Ishikawa (cell line): ENCODE measurements around the gene MLLT10.

Source experiments
- CEBPB ChIP-seq: IDR thresholded peaks from 2 replicates; pipeline ENCODE4 v1.6.1; 2012
- CREB1 ChIP-seq: IDR thresholded peaks from 2 replicates; pipeline ENCODE4 v1.6.1; 2012; ENCODE audit warnings: low read depth
- EGR1 ChIP-seq: IDR thresholded peaks from 2 replicates; pipeline ENCODE4 v1.6.1; 2012
- EP300 ChIP-seq: IDR thresholded peaks from 2 replicates; pipeline ENCODE4 v1.6.1; 2012; ENCODE audit warnings: borderline replicate concordance
- FOXM1 ChIP-seq: IDR thresholded peaks from 2 replicates; pipeline ENCODE4 v1.6.1; 2012; ENCODE audit warnings: low read depth, borderline replicate concordance
- MAX ChIP-seq: IDR thresholded peaks from 2 replicates; pipeline ENCODE4 v1.6.1; 2012
- NFIC ChIP-seq: IDR thresholded peaks from 2 replicates; pipeline ENCODE4 v1.6.1; 2012
- RAD21 ChIP-seq: IDR thresholded peaks from 2 replicates; pipeline ENCODE4 v1.6.1; 2012; ENCODE audit warnings: low read depth
- REST ChIP-seq: IDR thresholded peaks from 2 replicates; pipeline ENCODE4 v1.6.1; 2012; ENCODE audit warnings: low read depth, mild to moderate bottlenecking
- TAF1 ChIP-seq: IDR thresholded peaks from 2 replicates; pipeline ENCODE4 v1.6.1; 2012; ENCODE audit warnings: low read depth, mild to moderate bottlenecking
- TCF12 ChIP-seq: IDR thresholded peaks from 2 replicates; pipeline ENCODE4 v1.6.1; 2012; ENCODE audit warnings: low read depth
- TEAD4 ChIP-seq: IDR thresholded peaks from 2 replicates; pipeline ENCODE4 v1.6.1; 2012
- USF1 ChIP-seq: IDR thresholded peaks from 2 replicates; pipeline ENCODE4 v1.6.1; 2012
- YY1 ChIP-seq: IDR thresholded peaks from 2 replicates; pipeline ENCODE4 v1.6.1; 2012; ENCODE audit warnings: low read depth
- ZBTB7A ChIP-seq: IDR thresholded peaks from 2 replicates; pipeline ENCODE4 v1.6.1; 2012; ENCODE audit warnings: low read depth

The MLLT10 gene

GRCh38 chr10:21503542-21503941 lies 30.5 kb upstream of the MLLT10 start:
- TF ChIP-seq CEBPB, result no peak
- TF ChIP-seq EGR1, result no peak
- TF ChIP-seq NFIC, result no peak
- no peak for TF ChIP-seq TEAD4
- no peak for TF ChIP-seq ZBTB7A
- TF ChIP-seq REST, result no peak
- TF ChIP-seq MAX, result no peak

GRCh38 chr10:21505711-21506278 lies 28.2 kb upstream of the MLLT10 start:
- TF ChIP-seq MAX (no peak), ZBTB7A (no peak), YY1 (no peak)

- no peak for TF ChIP-seq TCF12
- no peak for TF ChIP-seq YY1
Measured at GRCh38 chr10:21506351-21506750, 27.7 kb upstream of the MLLT10 start.

- TF ChIP-seq USF1 (no peak), YY1 (no peak), REST (no peak), EGR1 (no peak), FOXM1 (no peak), CEBPB (no peak), EP300 (no peak), NFIC (no peak), MAX (no peak), CREB1 (no peak), ZBTB7A (no peak), TEAD4 (no peak), TAF1 (no peak)
Measured at GRCh38 chr10:21507150-21507549, 26.9 kb upstream of the MLLT10 start.

- TF ChIP-seq USF1 (no peak), MAX (no peak), RAD21 (no peak), FOXM1 (no peak), TAF1 (no peak)
Measured at GRCh38 chr10:21508706-21509331, 25.2 kb upstream of the MLLT10 start.

GRCh38 chr10:21509341-21510240 lies 24.4 kb upstream of the MLLT10 start:
- TF ChIP-seq ZBTB7A (no peak), CEBPB (no peak), MAX (no peak), USF1 (no peak), TEAD4 (no peak), REST (no peak), TAF1 (no peak), NFIC (no peak), CREB1 (no peak), EGR1 (no peak), TCF12 (no peak), YY1 (no peak), EP300 (no peak), RAD21 (no peak), FOXM1 (no peak)
